GM10266 (cell line): ENCODE data around the gene IMPDH1.

Source experiments
- DNase-seq: peaks from one replicate; pipeline ENCODE4 v3.0.0; 2012; ENCODE audit errors: extremely low spot score
- CTCF ChIP-seq: IDR thresholded peaks from 2 replicates; pipeline ENCODE4 v1.5.1; 2012; ENCODE audit warnings: mild to moderate bottlenecking, low read depth; ENCODE audit not compliant: control insufficient read depth, insufficient read depth; ENCODE audit errors: missing control alignments

The IMPDH1 gene

GRCh38 chr7:128378637-128379036, 31.1 kb downstream of the IMPDH1 start:
- TF ChIP-seq CTCF, result no peak
- DNase-seq, result no peak

GRCh38 chr7:128376077-128376476, 33.7 kb downstream of the IMPDH1 start:
- no peak for DNase-seq
- TF ChIP-seq CTCF, result no peak

GRCh38 chr7:128374041-128374440, 35.7 kb downstream of the IMPDH1 start:
- no peak for DNase-seq
- TF ChIP-seq CTCF, result no peak

- no peak for DNase-seq
- TF ChIP-seq CTCF, result no peak
These were observed 36.2 kb downstream of the IMPDH1 start for GRCh38 chr7:128373606-128374005.

- no peak for DNase-seq
- no peak for TF ChIP-seq CTCF
These were observed 39.3 kb downstream of the IMPDH1 start for GRCh38 chr7:128370491-128370890.

- TF ChIP-seq CTCF, result no peak
- DNase-seq, result no peak
These were observed 42.8 kb downstream of the IMPDH1 start for GRCh38 chr7:128366986-128367385.

- DNase-seq, result no peak
- TF ChIP-seq CTCF, result no peak
These were observed 43.5 kb downstream of the IMPDH1 start for GRCh38 chr7:128366300-128366699.
